HG03025 (cell line): ENCODE data around the gene SEC14L5.
A peak's percentile ranks its signal among the peaks of the same experiment; 100 is the strongest.
"Not testable (repeated sequence)": the region's sequence is repeated elsewhere in the genome, so short reads cannot be mapped to it uniquely, and the experiment has no call there.

Experiments
- ATAC-seq: cut with Tn5 transposase; IDR thresholded peaks from one replicate; pipeline ENCODE4 v1.9.1; 2021; ENCODE audit warnings: mild to moderate bottlenecking, moderate library complexity; ENCODE audit not compliant: unreplicated experiment, low FRiP score

The SEC14L5 gene

DNA sequence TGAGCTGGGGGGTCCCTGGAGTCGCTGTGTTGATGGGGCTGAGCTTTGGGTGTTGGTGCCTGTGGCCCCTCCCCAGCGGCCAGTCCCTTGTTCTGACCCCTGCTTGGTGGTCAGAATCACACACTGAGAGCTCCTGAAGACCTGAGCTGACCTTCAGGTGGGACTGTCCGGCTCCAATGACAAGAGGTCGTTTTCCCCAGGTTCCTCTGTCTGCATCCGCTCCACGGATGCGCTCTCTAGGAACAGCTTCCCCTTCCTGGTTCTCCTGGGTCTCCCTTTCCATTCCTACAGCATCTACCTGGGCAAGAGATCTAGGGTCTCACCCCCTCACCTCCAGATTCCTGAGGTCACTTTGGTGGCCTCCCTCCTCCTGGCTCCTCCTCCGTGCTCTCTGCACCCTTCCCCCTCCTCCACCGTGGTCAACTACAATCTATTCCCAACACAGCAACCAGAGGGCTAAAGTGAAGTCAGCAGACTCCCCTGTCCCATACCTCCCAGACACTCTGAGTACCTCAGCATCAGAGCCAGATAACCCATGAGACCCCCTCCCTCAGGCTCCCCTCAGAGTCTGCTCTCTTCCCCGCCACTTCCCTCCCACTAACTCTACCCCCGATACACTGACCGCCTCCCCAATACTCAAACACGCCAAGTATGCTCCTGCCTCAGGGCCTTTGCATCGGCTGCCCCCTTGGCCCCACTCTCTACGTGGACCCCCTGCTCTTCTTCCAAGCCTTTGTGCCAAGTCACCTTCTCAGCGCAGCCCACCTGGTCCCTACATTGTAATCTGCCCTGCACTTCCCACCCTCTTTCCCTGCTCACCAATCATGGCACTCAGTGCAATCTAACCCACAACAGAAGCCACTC lies 9.0 kb upstream of the SEC14L5 start:
- ATAC-seq = no peak

- ATAC-seq = no peak
Observed at GRCh38 chr16:4949986-4950385, 8.1 kb upstream of the SEC14L5 start.

- ATAC-seq = not testable (repeated sequence)
Observed at GRCh38 chr16:4951583-4951982, 6.5 kb upstream of the SEC14L5 start.

GRCh38 chr16:4954714-4955113 lies 3.4 kb upstream of the SEC14L5 start:
- no peak for ATAC-seq

DNA sequence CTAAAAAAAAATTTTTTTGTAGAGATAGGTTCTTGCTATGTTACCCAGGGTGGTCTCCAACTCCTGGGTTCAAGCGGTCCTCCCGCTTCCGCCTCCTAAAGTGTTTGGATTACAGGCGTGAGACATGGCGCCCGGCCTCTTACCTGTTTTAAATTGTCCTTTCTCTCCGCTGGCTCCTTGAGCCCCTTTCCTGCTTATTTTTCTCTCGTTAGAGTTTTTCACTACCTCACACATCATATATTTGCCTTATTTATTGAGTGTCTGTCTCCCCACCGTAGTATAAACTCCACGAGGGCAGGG lies 760 bp upstream of the SEC14L5 start:
- no peak for ATAC-seq

DNA sequence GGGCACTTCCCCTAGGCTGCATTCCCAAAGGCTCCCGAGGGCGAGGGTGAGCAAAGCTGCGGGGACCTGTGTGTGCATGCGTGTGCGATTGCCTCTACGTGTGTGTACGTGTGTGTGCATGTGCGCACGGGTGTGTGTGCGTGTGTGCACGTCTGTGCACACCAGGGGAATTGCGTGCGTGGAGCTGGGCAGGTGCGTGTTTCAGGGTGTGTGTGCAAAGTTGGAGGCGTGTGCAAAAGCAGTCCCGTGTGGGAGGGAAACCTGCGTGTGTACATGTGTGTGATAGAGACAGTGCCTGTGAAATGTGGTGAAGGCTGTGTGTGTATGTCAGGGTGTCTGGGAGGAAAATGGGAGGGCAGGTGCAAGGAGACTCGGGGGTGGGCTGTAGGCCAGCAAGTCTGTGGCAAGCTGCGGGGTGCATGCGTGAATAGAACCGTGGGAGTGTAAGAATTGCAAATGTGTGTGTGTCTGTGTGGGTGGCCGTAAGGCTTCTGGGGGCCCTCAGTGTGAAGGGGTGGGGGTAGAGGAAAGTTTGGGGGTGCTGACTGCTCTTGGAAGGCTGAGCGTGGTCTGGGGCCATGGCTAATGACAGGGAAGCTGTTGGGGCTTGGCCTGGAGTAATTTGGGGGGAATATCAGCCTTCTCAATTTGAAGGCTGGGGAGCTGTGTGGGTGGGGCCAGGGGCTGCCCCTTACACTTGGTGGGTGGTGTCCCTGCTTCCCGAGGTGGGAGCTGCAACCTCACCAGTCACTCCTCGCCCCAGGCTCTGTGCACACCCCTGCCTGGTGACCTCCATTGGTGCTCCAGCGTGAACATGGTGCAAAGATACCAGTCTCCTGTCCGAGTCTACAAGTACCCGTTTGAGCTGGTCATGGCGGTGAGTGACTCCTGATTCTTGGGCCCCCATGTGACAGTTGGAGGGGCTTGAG lies 644 bp downstream of the SEC14L5 start:
- ATAC-seq = peak; percentile 16

DNA sequence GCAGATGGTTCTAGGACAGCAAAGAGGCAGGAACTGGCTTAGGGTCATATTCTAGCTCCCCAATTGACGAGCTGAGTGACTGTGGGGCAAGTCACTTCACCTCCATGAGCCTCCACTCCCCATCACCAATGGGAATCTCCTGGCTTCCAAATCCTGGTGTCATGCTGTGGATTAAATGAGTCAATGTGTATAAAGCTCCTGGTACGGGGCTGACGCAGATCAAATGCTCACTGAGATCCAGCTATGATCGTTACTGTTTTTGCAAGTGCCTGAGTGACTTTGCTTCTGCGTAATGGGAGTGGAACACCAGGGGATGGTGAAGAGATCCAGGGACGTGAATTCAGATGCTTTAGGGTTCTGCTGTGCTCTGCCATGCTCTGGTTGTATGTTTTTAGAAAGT lies 2.4 kb downstream of the SEC14L5 start:
- ATAC-seq = no peak

GRCh38 chr16:4962716-4963115 lies 4.6 kb downstream of the SEC14L5 start:
- no peak for ATAC-seq

DNA sequence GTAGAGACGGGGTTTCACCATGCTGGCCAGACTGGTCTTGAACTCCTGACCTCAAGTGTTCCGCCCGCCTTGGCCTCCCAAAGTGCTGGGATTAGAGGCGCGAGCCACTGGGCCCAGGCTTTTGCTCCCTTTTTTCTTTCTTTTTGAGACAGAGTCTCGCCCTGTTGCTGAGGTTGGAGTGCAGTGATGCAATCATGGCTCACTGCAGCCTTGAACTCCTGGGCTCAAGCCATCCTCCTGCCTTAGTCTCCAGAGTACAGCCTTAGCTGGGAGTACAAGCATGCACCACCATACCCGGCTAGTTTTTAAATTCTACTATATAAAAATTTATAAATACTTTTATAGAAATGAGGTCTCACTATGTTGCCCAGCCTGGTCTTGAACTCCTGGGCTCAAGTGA lies 5.4 kb downstream of the SEC14L5 start:
- not testable (repeated sequence) for ATAC-seq

DNA sequence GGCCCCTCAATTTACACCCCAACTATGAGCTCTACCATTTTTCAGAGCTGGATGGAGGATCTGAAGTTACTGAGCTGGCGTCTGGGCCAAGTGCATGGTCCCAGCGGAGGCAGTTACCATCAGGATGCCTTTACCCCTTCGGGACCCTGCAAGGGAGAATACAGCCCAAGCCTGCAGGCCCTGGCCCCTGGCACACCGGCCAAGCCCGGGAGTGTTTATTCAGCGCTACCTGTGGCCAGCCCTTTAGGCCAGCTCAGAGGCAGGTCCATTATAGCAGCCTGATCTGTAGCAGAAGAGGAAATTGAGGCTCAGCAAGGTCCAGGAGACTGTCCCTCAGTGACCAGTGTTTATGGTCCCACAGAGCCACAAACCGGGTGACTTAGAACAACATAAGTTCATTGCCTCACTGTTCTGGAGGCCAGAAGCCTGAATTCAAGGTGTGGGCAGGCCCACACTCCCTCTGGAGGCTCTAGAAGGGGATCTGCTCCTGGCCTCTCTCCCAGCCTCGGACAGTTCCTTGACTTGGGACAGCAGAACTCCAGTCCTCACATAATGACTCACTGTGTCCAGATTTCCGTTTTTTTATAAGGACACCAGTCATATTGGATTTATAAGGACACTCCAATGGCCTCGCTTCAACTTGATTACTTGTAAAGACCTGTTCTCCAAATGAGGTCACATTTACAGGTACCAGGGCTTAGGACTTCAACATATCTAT lies 8.8 kb downstream of the SEC14L5 start:
- ATAC-seq = no peak

GRCh38 chr16:4968278-4968677 lies 10.1 kb downstream of the SEC14L5 start:
- not testable (repeated sequence) for ATAC-seq

GRCh38 chr16:4968879-4969483 lies 10.9 kb downstream of the SEC14L5 start:
- ATAC-seq = no peak

DNA sequence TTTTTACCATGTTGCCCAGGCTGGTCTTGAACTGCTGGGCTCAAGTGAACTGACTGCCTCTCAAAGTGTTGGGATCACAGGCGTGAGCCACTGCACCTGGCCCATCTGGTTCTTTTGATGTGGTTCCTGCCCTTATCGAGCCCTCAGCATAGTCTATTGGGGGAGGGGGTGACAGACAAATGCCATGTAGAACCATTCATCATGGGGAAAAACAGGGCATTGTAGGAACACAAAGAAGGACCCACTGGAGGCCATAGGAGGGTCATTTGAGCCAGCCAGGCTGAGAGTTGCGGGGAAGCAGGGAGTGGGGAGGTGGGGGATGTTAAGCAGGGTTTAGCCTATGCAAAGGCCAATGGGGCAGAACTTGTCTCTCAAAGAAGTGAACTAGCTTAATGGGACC lies 11.9 kb downstream of the SEC14L5 start:
- no peak for ATAC-seq

DNA sequence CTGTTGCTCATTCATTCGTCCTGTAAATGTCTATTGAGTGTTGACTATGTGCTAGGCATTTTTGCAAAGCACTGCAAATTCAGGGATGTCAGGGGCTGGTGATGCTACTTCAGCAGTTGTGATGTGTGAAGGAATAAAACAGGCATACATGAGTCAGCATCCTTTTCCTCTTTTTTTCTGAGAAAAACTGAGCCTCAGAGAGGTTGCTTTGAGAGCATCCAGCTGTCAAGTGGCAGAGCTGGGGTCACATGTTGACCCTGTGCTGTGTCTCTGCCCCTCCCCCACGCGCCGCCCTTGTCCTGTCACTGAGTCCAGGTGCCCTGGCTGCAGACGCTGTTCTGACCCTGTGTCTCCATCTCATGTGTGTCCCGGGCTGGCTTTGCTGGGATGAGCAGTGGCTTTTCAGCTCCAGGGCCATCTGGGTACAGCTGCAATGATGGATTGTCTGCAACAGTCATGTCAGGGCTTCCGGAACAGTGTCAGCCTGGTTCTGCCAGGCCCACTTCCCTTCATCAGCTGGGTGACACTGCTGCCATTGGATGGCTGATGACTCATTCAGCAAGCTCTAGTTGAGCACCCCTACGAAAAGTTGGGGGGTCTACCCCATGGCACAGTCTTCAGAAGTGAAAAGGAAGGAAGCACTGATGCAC lies 14.9 kb downstream of the SEC14L5 start:
- ATAC-seq = no peak

GRCh38 chr16:4976079-4976478 lies 17.9 kb downstream of the SEC14L5 start:
- peak; percentile 61 for ATAC-seq

DNA sequence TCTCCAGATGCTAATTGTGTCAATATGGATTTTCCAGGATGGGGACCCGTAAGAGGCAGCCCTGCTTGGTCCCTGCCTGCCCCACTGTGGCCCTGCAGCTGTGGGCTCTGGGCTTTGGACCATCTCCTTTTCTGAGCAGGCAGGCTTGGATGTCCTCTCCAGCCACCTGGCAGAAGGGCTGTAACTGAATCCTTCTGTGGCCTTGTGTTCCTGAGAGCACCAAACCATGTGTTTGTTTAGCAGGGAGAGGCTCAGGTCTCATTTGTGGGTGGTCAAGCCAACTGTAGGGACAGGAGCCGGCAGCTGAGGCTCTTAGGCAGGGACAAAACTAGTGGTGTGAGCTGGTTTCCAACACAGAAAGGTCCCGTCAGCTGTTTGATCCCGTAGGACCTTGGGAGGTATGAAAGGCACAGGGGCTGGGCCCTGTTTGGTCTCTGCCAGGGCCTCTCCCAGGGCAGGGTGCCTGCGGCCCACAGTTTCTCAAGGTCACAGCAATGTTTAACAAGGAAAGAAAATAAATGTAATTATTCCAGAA lies 18.5 kb downstream of the SEC14L5 start:
- ATAC-seq = no peak

DNA sequence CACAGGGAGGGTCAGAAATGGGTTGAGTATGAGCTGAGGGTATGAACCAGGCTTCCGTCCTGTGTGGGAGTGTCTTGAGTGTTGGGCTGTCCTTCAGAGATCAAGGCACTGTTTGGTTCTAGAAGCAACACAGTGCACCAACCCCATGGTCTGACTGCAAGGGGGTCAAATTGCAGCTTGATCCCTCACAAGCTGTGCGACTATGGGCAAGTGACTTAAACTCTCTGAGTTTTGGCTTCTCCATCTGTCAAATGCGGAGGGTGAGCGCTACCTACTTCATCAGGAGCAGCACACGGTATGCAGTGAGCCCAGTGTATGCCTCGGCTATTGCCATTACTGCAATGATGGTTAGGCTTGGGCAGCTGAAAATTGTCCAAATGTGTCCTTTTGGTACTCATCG lies 21.0 kb downstream of the SEC14L5 start:
- no peak for ATAC-seq

DNA sequence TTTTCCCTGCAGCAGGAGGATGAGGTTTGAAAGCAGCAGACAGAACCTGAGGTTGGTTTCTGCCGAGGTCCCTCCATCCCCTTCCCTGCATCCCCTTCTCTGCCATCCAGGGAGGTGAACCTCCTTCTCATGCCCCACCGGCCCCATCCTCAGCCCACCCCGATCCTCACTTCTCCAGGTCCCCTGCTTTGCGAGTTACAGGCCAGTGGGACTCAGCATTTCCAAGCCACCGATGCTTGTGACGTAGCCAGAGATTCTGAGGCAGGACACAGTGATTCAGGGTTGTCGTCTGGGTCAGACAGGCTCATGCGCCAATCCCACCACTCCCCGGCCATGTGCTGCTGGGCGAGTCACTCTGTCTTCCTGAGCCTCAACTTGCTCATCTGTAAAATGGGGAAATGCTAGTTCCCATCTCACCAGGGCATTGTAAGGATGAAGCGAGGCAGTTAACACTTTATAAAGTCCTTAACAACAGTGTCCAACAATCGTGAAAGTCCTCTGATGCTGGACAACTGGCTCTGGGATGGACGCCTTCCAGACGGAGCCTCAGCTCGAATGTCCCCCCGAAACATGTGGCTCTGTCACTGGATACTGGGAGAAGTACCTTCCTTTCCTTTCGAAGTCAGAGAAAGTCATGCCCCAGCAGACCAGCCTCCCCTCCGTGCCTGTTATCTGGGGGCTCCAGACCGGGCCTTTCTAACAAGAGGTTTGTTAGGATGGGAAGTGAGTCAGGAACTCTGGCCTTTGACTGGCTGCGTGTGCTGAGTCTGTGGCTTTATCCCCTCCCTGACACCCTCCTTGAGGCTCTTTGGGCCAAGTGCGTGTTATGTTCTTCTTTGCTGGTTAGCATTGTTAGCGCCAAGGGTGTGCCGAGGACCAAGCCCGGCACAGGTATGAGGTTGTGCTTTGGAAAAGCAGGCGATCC lies 21.9 kb downstream of the SEC14L5 start:
- no peak for ATAC-seq

DNA sequence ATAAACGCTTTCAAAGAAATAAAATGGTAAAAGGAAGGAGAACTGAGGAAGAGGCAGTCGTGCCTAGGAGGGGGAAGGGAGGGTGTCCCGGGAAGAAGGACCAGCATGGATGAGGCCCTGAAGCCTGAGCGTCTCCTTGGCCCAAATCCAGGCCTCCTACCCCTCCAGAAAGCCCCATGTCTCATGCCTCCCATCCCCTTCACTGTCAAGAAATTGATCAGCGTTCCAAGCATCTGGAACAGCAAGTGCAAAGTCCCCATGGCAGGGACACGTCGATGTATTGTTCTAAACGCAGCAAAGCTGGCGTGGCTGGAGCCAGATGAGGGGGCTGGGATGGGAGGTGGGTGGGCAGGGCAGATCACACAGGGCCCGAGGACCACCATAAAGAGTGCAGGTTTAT lies 22.6 kb downstream of the SEC14L5 start:
- ATAC-seq = no peak
